Hematopoietic multipotent progenitor cell treated with erythropoietin and hydrocortisone succinate and interleukin-3 and kit ligand, for 6 days (in vitro differentiated cells): ENCODE results near the gene ABCA3.

ENCODE experiments used
- DNase-seq: peaks from one replicate; pipeline ENCODE4 v3.0.0-alpha.2; 2015

The ABCA3 gene

GRCh38 chr16:2350500-2350899 lies 10.0 kb upstream of the ABCA3 start:
- no peak for DNase-seq

DNA sequence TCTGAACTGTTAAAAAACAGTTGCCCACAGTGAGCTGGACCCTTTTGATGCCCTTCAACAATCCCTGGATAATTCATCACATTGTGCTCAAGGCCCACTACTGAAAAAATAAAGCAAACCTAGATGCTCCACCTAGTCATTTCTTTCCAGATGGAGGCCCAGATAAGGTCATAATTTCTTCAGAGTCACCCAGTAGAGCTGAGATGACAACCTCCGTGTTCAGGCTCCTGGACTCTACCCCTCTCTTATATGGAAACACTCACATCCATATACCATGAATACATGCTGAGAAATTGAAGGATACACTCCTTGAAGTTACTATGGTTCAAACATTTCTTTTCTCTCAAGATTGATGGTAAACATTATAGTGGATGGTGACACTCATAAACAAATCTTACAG lies 2.7 kb upstream of the ABCA3 start:
- no peak for DNase-seq

- no peak for DNase-seq
These were observed 1.2 kb upstream of the ABCA3 start for GRCh38 chr16:2341456-2342447.

DNA sequence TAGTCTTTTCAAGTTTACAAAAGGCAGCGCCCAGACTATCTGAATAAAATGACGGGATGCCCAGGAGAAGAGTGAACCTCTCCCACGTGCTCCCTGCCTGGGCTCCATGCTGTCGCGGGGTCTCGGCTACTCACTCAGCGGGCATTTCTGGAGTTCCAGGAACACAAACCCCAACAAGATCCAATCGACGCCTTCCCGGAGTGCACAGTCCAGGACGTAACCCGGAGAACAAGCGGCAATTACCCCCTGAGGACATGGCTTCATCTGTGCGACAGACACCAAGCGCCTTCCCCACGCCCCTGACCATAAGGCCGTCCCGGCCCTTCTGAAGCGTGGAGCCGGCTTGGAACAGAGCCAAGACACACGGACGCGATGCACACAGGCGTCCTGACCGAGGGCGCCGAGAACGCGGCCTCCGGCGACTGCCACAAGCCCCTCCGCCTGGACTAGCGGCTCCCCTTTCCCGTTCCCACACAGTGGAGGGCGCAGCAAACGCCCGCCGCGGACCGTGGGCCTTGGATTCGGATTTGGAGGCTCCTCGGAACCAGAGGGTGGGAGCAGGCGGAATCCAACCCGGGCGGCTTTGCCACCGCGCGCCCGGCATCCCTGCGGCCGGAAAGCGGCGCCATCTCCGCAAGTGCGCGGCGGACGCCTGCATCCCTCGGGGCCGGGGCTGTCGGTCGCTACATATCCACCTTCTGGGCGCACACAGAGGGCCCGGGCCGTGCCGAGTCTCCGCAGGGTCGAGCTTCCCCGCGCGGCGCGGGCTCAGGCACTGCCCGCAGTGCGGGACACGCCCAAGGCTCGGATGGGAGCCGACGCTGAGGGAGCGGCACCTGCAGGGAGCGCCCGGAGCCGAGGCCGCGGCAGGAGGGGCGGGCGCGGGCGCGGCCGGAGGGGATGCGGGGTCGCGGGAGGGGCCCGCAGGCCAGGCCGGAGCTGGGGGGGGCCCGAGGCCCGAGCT lies 725 bp downstream of the ABCA3 start:
- peak; percentile 62 for DNase-seq

GRCh38 chr16:2337431-2338296 lies 2.9 kb downstream of the ABCA3 start:
- DNase-seq: no peak

DNA sequence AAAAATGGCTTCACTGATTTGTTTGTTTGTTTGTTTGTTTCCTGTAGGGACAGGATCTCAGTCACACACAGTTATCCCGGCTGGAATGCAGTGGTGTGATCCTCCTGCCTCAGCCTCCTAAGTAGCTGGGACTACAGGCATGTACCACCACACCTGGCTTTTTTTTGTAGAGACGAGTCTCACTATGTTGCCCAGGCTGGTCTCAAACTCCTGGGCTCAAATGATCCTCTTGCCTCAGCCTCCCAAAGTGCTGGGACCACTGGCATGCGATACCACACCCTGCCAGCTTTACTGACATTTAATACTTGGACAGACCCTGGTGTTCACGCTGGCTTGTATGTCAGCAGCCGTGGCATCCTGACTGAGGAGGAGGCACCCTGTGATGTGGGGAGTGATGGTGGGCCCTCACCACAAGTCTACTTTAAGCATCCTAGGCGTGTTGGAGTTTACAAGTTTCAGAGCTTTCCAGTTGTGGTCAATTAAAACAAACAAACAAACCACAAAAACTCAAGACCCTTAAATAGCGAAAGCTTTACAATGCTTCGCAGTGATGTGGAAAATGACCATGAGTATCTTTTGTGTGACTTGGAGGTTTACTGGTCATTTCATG lies 5.1 kb downstream of the ABCA3 start:
- DNase-seq: no peak

GRCh38 chr16:2333772-2334379 lies 6.7 kb downstream of the ABCA3 start:
- no peak for DNase-seq

GRCh38 chr16:2333231-2333630 lies 7.3 kb downstream of the ABCA3 start:
- no peak for DNase-seq

DNA sequence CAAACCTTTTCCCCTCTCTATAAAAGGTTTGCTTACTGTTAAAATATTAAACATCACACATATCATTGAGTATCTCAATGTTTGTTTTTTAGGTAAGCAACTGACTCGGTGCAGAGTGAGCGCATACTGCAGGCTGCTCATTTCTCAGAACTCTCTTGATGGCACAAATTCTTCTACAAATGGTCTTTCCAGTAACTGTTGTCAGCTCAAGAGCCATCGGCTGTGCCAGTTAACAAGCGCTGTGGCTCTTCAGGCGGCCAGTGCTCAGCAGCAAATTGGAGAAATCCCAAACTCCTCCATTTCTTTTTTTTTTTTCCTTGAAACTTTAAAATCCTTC lies 8.6 kb downstream of the ABCA3 start:
- DNase-seq: no peak

DNA sequence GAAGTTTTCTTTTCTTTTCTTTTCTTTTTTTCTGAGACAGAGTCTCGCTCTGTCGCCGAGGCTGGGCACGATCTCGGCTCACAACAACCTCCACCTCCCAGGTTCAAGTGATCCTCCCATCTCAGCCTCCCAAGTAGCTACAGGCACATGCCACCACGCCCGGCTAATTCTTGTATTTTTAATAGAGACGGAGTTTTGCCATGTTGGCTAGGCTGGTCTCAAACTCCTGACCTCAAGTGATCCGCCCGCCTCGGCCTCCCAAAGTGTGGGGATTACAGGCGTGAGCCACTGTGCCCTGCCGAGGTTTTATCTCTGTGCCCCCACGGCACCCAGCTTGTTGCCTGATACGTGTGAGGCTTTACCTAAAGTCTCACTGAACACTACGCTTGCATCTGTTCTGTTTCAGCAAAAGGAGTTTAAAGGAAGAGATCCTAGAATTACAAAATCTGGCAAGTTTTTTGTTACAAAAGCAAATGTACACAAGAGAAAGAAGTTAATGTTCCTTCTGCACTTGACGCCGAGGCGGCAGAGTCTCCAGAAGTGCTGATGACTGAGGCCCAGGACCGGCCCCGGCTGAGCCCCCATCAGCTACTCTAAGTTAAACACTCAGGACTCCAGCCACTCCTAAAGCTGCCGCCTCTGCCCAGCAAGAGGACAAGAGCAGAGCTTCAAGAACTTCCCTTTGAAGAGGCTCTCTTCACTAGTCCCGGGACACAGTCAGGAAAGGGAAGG lies 9.2 kb downstream of the ABCA3 start:
- DNase-seq: no peak

- DNase-seq: no peak
These were observed 11.0 kb downstream of the ABCA3 start for GRCh38 chr16:2329532-2329931.

DNA sequence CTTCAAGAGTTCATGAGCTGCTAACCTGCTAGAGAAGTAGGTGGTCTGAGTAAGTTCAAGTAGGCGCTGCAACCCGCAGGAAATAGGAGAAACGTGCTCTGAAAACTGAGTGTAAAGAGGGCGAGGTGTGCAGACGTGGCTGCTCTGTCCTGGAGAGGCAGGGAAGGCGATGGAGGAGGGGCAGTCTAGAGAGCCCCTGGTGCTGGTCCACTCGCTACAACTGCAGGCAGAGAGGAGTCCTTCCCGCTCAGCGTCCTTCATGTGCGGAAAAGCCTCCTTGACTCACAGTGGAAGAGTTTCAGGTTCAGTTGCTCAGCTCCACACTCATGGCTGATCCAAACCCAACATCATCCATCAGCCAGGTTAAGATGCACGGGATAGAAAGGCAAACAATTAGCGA lies 12.1 kb downstream of the ABCA3 start:
- no peak for DNase-seq

DNA sequence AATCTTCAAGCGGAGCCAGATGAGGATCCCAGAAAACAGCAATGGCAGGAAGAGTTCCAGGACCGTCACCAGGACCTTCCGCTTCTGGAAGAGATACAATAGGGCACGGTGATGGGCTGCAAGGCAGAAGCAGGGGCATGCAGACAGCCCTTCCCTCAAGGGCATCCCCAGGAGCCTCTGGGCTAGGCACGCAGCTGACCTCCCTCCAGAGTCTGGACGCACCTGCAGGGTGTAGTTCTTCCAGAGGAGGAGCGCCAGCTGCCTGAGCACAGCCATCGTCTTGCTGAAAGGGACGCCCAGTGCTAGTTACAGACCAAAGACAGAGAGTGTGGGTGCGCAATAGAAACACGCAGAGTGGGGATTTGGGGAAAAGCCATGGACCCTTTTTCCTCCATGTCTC lies 14.3 kb downstream of the ABCA3 start:
- DNase-seq: no peak

- DNase-seq: no peak
These were observed 14.7 kb downstream of the ABCA3 start for GRCh38 chr16:2325791-2326190.

DNA sequence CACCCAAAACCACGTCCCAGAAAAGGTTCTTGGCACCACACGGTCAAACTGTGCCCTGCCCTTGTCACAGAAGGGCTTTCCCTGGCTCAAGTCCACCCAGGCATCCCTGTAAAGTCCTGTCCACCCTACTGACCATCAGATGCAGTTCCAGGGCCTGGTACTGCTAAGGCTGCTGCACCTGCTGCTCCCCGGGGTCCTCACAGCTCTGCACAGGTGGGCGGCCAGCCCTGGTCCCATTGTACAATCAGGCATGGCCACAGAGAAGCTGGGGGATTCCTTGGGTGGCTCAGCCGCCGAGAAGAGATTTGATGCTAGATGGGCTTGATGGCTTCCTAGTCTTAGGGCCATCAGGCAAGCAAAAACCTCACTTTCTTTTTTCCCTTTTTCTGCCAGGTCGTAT lies 15.3 kb downstream of the ABCA3 start:
- DNase-seq: no peak

DNA sequence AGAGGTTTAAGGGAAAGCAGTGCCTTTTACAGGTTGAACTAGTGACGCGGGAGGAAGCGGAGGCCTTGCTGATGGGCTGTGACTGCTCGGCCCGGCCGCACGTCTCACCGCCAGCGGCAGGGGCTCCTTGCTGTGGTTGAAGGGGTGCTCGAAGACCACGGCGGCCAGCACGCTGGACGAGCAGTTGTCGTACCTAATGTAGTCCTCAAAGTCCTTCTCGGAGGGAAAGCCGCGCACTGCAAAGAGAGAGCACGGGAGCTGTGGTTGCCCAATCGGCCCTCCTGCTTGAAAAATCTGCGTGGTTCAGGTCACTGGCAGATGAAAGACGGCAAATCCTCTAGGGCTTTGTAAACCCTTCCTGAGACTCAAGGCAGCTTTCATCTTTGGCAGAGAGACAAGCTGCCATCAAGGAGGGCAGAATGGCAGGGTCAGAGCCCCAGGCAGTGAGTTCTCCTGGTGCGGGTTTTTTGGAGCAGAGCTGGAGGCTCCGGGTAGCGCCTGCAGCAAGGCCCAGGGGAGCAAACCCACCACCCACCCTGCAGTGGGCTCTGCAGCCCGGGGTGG lies 16.1 kb downstream of the ABCA3 start:
- no peak for DNase-seq

DNA sequence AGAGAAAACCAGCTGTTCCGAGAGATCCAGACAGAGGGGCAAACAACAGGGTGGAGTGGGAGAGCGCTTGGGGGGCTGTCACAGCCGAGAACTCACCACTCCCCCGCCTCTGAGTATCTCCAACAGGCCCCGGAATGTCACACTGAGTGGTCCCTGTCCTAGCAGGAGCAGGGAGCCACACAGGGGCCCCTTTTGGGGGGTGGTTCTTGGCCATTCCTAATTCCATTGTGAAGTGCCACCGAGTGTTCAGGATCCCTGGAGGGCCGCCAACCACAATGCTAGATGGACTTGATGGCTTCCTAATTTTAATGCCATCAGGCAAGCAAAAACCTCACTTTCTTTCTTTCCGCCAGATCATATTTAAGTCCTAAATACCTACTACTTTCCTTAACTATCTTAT lies 16.8 kb downstream of the ABCA3 start:
- no peak for DNase-seq

GRCh38 chr16:2319606-2320005 lies 20.9 kb downstream of the ABCA3 start:
- DNase-seq: no peak

DNA sequence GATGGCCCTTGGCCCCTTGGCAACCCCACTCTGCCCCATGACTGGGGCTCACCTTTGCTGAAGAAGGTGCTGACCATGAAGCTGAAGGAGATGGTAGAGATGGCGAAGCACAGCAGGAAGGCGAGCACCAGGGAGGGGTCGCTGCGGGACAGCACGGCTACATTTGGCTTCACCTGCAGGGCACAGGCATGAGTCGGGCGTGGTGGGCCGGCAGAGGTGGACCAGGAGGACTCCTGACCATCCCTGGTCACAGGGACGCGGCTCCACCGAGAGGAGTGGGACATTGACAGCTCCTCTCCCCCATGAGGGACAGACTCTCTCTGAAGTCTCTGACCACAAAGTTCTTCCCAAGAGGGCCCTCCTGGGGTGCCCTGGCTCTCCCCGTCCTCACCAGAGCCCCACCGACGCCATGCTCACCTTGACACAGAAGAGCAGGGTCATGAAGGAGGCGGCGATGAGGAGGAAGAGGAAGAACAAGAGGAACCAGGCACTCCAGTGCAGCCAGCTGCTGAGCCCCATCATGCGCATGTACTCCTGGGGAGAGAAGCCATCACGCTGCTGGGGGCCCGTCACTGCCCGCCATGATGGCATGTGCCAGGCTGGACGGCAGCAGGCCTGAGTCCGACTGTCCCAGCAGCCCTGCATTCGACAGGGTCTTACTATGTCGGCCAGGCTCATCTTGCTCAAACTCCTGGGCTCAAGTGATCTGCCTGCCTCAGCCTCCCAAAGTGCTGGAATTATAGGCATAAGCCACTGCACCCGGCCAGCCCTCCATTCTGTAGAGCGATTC lies 23.1 kb downstream of the ABCA3 start:
- DNase-seq: no peak
